HEK293T (cell line): Measurements from ENCODE around the gene USP34.

ENCODE experiments used
- ARNT ChIP-seq: fragments of 450-650 bp; IDR thresholded peaks from 2 replicates; pipeline ENCODE4 v1.6.1; 2017; ENCODE audit warnings: mild to moderate bottlenecking
- BHLHE40 ChIP-seq: fragments of 450-650 bp; IDR thresholded peaks from 2 replicates; pipeline ENCODE4 v1.6.1; 2016; ENCODE audit warnings: mild to moderate bottlenecking, moderate library complexity, borderline replicate concordance
- ELF4 ChIP-seq: fragments of 450-650 bp; IDR thresholded peaks from 2 replicates; pipeline ENCODE4 v1.6.1; 2017; ENCODE audit warnings: antibody characterized with exemption
- FOXA1 ChIP-seq: fragments of 450-650 bp; IDR thresholded peaks from 2 replicates; pipeline ENCODE4 v1.6.1; 2016; ENCODE audit warnings: mild to moderate bottlenecking
- FOXK2 ChIP-seq: fragments of 450-650 bp; IDR thresholded peaks from 2 replicates; pipeline ENCODE4 v1.6.1; 2016; ENCODE audit warnings: mild to moderate bottlenecking
- HDGF ChIP-seq: fragments of 450-650 bp; IDR thresholded peaks from 2 replicates; pipeline ENCODE4 v1.6.1; 2017; ENCODE audit warnings: antibody characterized with exemption, borderline replicate concordance
- NFRKB ChIP-seq: fragments of 450-650 bp; IDR thresholded peaks from 2 replicates; pipeline ENCODE4 v1.6.1; 2016; ENCODE audit warnings: mild to moderate bottlenecking, moderate library complexity
- SP1 ChIP-seq: fragments of 450-650 bp; IDR thresholded peaks from 2 replicates; pipeline ENCODE4 v1.6.1; 2017
- SUZ12 ChIP-seq: fragments of 450-650 bp; IDR thresholded peaks from 2 replicates; pipeline ENCODE4 v1.6.1; 2016; ENCODE audit warnings: mild to moderate bottlenecking
- TARDBP ChIP-seq: fragments of 450-650 bp; IDR thresholded peaks from 2 replicates; pipeline ENCODE4 v1.6.1; 2016
- TF ChIP-seq, protein P1 (sequence below): fragments of 450-650 bp; IDR thresholded peaks from 2 replicates; pipeline ENCODE4 v1.6.1; 2016

DNA sequence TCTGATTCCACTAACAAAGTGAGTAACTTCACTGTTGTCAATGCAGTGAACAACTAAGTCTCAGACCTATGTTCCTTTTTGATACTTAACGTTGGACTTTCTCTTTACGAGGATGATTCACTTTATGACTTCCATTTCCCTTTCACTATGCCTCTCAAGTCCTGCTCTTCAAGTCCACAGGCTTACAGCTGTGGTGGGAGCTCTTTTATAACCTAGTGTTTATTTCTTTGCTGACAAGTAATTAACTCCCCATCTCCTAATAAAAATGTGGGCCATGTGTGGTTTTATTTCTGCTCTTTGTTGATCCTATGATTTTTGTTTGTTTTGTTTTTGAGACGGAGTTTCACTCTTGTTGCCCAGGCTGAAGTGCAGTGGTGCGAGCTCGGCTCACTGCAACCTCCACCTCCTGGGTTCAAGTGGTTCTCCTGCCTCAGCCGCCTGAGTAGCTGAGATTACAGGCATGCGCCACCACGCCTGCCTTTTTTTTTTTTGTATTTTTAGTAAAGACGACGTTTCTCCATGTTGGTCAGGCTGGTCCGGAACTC is 142.1 kb downstream of the USP34 start:
- TF ChIP-seq ELF4, result no peak
- TF ChIP-seq HDGF, result no peak
- no peak for TF ChIP-seq FOXK2
- no peak for TF ChIP-seq SP1
- TF ChIP-seq, protein P1, sequence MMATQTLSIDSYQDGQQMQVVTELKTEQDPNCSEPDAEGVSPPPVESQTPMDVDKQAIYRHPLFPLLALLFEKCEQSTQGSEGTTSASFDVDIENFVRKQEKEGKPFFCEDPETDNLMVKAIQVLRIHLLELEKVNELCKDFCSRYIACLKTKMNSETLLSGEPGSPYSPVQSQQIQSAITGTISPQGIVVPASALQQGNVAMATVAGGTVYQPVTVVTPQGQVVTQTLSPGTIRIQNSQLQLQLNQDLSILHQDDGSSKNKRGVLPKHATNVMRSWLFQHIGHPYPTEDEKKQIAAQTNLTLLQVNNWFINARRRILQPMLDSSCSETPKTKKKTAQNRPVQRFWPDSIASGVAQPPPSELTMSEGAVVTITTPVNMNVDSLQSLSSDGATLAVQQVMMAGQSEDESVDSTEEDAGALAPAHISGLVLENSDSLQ, result no peak
- no peak for TF ChIP-seq BHLHE40
- no peak for TF ChIP-seq SUZ12
- no peak for TF ChIP-seq TARDBP
- no peak for TF ChIP-seq FOXA1
- TF ChIP-seq ARNT, result no peak
- TF ChIP-seq NFRKB, result no peak
